Activated CD4-positive, alpha-beta T cell treated with anti-CD3 and anti-CD28 coated beads for 1 hour (primary cell): ENCODE results near the gene XPO5.
A peak's percentile ranks its signal among the peaks of the same experiment; 100 is the strongest.
"Not testable (repeated sequence)": the region's sequence is repeated elsewhere in the genome, so short reads cannot be mapped to it uniquely, and the experiment has no call there.

ENCODE experiments used
- DNase-seq: peaks from one replicate; pipeline ENCODE4 v3.0.0-alpha.2; 2020

XPO5 gene

DNA sequence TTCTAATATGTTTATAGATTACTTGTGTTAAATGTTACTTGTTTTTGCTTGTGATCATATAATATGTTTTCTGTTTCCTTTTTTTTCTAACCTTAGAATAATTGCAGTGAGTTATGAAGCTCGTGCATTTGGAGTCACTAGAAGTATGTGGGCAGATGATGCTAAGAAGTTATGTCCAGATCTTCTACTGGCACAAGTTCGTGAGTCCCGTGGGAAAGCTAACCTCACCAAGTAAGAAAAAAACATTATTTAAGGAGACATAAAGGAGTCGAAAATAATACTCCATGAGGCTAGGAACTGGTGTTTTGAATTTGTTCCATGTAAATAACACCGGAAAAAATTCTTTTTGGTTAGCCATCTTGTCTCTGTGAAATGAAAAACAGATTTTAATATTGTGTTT, 7.1 kb upstream of the XPO5 start:
- no peak for DNase-seq

DNA sequence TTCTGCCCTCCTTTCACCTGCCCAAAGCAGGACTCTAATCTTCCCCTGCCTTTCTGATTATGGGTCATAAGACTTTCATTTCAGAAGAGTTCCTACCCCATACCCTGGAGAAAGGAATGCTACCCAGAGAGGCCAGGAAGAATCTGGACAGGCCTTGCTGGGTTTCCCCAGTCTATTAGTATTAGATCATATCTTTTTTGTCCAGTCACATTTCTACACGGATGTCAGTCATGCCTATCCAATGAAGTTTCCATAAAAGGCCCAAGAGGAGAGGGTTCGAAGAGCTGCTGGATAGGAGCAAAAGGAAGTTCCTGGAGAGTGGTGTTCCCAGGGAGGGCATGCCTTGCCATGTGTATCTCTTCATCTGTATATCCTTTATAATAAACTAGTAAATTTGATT, 3.3 kb upstream of the XPO5 start:
- no peak for DNase-seq

DNA sequence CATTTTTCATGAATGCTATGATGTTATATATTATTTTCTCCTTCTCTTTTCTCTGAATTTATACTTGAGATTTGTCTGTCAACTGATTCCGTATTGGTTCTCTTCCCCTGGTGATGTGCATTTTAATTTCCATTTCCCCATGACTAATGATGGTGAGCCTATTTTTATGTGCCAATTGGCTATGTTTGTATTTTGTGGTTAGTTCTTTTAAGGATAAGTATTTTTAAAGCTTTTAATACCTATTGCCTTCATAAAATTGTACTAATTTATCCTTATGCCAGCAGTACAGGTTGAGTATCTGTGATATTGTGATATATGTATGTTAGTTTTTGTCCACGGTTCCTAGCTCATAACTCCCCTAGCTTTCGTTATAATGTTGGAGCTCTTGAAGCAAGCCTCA, 2.9 kb upstream of the XPO5 start:
- no peak for DNase-seq

DNA sequence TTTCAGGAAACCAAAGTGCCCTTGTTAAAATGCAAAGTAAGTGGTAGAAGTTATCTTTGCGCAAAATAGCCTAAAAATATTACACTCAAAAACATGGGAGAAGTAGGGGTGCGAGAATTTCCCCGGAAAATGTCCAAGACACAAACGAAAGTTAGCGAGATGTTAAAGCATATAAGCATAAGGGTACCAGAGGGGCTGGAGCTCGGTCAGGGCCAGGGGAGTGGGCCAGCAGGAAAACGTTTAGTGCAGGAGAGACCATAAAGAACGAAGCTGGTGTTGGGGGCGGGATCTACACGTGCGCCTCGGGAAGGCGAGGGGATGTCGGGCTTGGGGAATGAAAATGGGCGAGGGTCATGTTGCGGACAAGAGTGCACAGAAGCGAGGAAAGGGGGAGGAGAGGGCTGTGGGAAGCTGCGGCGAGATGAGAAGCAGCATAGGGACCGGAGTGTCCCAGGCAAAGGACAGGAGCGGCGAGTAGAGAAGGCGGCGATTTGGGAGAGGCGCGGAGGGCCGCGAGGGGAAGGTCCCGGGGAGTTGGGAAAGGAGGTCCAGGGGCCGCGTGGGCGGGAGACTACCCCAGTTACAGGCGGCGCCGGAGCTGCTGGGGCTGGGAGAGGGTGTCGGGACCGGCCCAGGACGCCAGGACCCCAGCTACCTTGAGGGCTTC, 600 bp downstream of the XPO5 start:
- no peak for DNase-seq

DNA sequence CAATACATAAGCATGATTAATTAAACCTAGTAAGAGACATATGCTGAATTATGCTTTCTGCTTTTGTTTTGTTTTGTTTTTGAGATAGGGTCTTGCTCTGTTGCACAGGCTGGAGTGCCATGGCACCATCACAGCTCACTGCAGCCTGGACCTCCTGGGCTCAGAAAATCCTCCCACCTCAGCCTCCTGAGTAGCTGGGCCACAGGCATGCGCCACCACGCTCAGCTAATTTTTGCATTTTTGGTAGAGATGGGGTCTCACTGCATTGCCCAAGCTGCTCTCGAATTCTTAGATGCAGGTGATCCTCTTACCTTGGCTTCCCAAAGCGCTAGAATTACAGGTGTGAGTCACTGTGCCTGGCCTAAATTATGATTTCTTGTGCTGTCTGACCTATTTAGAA, 3.8 kb downstream of the XPO5 start:
- DNase-seq = no peak

DNA sequence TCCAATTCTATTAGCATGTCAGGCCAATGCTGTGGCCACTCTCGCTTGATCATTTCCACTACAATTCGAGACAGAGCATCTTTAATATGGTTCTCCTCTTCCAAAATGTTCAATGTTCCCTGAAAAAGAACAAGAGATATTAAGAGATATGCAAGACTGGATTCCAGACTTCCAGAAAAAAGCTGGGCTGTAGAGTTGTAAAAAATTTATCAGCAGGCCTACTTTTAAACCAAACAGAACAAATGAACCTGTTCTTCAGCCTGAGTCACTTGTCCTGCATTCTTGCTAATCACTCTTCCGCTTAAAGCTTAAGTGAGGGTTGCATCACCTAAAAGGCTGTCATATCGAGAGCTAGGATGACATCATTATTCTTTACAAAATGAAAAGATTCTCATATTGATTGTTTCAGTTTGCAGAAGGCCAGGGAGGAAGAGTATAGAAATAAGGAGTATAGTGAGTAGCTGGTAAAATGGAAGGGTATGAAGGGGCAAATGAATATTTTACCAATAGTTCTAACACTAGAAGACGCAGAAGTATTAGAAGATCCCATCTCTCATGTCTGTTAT, 4.9 kb downstream of the XPO5 start:
- no peak for DNase-seq

DNA sequence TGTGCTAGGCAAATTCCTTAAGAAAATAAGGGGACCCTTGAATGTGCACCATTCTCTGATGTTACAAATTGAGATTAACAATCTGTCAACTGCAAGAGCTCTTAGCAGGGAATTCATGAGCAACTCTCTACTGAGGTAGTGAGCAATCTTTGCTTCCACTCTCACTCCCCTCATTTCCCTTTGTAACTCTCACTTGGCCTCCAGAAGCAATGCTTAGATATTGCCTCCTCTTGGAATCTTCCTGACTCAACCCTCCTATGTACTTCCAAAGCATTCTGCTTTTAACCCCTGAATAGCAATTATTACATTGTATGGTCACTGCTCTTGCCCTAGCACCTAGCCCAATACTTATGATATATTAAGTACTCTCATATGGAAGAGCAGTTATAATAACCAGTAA, 16.5 kb downstream of the XPO5 start:
- DNase-seq = no peak

DNA sequence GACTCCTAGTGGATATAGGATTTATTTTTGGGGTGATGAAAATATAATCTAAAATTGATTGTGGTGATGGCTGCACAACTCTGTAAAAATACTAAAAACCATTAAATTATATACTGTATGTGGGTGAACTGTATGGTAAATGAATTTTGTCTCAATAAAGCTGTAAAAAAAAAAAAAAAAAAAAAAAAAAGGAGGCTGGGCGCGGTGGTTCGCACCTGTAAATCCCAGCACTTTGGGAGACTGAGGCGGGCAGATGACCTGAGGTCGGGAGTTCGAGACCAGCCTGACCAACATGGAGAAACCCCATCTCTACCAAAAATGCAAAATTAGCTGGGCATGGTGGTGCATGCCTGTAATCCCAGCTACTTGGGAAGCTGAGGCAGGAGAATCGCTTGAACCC, 18.2 kb downstream of the XPO5 start:
- not testable (repeated sequence) for DNase-seq

DNA sequence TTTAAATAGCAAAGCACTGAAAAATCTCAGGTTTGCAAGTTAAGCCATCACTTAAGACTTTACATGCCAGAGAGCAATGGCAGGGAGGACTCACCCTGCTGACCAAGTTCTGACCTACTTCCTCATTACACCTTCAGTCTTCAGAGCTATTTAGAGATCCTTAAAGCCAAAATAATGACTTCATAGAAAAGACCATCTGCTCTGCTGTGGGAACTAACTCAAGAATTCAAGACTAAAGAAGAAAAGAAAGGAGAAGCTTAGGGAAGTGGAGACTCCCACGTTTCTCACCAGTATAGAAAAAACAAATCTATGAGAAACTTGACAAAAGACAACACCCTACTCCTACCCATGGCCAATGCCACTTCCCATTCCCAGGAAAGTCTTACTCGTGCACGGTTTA, 28.6 kb downstream of the XPO5 start:
- DNase-seq = no peak

DNA sequence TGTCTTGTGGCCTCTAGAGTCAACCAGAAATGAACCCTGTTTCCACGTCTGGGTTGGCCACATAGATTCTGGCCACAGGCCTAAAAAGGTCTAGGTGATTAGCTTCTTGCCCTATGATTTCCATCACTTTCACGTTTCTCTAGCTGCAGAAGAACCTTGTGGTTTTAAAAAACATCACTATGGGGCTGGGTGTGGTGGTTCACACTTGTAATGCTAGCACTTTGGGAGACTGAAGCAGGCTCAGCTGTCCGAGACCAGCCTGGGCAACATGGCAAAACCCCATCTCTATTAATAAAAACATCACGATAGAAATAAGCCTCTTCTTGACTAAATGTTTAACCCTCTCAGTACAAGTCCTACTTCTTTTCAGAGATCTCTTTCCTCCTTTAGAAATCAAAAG, 31.4 kb downstream of the XPO5 start:
- no peak for DNase-seq

DNA sequence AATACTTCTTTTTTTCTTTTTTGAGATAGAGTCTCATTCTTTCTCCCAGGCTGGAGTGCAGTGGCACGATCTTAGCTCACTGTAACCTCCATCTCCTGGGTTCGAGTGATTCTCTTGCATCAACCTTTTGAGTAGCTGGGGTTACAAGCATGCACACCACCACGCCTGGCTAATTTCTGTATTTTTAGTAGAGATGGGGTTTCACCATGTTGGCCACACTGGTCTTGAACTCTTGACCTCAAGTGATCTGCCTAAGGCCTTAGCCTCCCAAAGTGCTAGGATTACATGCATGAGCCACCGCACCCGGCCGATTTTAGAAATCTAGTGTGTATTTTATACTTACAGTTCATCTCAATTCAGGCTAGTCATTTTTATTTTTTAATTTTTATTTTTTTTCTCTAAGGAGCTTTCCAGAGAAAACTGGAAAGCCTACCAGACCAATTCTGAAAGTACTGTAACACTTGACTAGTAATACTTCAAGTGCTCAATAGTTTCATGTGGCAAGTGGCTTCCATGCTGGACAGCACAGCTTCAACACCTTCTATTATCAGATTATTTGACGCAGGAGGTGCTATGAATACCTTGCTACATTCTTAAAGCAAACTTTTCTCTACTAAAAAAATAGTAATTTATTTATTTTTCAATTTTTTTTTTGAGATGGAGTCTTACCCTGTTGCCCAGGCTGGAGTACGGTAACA, 33.9 kb downstream of the XPO5 start:
- DNase-seq = no peak

DNA sequence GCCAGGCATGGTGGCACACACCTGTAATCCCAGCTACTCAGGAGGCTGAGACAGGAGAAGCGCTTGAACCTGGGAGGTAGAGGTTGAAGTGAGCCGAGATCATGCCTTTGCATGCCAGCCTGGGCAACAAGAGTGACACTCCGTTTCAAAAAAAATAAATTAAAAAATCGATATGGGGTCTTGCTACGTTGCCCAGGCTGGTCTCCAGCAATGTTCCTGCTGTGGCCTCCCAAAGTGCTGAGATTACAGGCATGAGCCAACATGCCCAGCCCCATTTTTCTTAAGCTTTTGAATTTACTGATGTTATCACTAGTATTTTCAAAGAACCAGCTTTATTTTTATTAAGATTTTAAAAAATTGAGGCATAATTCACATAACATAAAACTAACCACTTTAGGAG, 35.3 kb downstream of the XPO5 start:
- DNase-seq = no peak

DNA sequence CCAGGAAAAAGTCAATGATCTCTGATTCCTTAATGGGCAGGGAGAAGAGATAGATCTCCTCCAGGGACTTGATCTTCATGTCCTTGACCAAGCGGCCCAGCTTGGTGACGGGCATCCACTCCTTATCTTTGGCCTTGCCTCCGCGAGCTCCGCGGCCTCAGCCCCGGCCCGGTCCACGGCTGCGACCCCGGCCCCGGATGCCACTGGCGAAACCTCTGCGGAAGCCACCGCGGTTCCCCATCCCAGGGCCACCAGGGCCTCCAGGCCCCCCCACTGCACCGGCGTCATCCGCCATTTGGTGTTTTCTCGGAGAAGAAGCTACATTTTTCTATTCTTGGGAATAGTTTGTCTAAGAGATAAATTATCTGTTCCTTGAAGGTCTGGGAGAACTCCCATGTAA, 36.4 kb downstream of the XPO5 start:
- DNase-seq = not testable (repeated sequence)

DNA sequence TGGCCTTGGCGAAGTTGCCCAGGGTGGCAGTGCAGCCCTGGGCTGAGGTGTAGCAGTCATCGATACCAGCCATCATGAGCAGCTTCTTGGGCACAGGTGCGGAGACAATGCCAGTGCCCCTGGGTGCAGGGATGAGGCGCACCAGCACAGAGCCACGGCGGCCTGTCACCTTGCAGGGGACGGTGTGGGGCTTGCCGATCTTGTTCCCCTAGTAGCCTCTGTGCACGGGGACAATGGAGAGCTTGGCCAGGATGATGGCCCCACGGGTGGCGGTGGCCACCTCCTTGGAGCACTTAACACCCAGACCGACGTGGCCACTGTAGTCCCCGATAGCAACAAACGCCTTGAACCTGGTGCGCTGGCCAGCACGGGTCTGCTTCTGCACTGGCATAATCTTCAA, 36.9 kb downstream of the XPO5 start:
- not testable (repeated sequence) for DNase-seq

DNA sequence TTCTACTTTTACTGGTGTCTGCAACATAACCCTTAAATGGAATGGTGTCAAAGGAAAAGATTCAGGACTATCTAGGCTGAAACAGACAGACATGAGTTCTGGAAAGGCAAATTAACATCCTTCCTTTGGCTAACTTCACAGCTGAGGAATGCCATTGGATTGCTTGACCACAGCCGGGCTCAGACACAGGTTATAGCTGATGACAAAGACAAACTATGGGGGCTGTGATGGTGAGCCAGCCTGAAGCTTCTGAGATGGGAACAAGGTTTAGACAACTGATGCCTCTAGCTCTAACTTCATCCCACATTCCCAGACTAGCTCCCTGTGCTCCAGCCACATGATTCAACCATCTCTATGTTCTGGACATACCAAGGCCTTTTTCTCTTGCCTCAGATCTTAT, 43.6 kb downstream of the XPO5 start:
- no peak for DNase-seq

DNA sequence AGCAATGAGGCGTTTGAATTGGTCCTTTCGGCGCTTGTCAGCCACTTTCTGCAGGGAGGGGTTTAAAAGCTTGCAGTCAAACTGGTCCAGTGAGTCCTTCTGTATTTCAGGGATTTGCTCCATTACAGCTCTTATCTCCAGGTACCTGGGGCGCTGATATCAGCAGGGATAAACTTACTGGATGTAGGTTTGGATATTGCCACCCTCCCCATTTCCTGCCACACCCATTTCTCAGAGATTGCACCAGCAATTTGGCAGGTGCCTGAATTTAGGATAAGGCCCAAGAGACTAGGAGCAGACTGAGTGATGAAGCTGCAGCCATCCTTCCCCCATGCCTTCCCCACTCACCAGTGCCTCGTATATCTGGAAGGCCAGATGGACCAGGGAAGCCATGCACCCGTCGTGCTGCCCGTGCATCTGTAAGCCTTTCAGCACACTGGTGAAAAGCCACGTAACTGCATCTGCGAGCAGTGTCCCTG, 51.3 kb downstream of the XPO5 start:
- DNase-seq = no peak

DNA sequence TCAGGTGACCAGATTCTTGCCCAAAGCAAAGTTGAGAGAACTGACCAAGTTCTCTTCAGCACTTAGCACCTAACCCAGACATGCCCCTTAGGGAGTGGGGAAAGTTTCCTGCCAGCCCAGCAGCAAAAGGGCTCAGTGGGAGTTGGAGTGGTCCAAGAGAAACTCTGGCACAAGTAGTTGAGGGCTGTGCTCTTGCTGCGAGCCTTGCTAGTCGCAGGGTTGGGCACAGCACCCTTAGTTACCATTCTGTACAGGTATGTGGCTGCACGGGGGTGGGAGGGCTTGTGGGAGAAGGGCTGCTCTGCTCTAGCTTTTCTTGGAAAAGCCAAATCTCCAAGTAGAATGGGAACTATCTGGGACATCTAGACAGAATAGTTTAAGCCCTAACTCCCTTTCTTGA, 52.6 kb downstream of the XPO5 start:
- DNase-seq = no peak

DNA sequence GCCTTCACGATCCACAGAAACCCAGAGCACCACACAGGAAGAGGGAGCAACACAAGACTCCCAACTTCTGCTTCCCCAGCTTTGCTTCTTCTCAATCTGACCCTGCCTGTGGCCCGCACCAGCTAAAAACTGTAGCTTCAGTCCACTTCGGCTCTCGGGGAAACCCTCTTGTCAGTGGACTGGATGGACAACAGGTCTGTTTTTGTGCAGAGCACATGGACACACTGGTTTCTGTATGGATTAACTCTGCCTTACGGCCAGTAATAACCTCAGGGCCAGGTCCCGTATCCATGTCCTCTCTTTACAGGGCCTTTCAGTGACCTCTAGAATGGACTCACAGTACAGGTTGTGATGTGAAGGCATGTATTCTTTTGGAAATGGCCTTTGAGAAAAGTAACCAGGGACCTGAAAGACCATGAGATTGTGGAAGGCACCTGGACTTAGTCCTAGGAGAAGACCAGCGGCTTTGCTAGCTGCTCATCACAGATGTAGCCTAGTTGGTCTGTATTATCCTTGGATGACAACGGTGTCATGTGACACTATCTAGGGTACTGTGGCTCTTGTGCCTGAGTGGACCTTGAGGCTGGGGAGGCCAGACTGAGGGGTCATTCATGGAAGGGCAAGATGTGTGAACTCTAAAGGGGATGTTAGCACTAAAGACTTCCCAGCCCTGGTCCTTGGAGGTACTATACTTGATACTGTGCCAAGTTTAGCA, 53.1 kb downstream of the XPO5 start:
- DNase-seq = no peak

DNA sequence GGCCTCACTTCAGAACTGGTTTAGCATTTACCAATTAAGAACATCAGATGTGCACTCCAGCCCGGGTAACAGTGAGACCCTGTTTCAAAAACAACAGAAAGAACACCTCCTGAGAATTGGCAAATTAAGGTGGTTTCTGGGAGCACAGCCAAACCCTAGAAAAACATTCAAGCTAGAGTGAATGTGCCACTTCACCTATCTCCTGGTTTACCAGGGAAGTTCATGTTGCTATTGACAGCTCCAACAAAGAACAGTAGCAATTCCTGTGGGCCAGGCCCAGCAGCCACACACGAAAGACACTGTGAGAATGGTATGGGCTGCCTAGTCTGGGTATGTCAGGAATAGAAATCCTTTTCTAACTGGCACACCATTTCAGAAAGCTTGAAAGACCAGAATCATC, 54.0 kb downstream of the XPO5 start:
- no peak for DNase-seq

DNA sequence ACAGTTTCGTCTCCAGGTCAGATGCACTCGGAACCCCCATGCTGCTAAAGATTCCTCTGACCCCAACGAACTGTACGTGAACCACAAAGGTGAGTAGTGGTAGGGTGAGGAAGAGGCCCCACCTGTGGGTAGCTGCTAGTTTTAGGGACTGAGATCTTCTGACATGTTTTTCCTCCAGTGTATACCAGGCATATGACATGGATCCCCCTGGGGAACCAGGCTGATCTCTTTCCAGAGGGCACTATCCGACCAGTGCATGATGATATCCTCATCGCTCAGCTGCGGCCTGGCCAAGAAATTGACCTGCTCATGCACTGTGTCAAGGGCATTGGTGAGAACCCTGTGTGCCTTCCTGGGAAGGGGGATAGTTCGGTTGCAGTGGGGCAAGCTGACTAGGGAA, 55.7 kb downstream of the XPO5 start:
- no peak for DNase-seq

DNA sequence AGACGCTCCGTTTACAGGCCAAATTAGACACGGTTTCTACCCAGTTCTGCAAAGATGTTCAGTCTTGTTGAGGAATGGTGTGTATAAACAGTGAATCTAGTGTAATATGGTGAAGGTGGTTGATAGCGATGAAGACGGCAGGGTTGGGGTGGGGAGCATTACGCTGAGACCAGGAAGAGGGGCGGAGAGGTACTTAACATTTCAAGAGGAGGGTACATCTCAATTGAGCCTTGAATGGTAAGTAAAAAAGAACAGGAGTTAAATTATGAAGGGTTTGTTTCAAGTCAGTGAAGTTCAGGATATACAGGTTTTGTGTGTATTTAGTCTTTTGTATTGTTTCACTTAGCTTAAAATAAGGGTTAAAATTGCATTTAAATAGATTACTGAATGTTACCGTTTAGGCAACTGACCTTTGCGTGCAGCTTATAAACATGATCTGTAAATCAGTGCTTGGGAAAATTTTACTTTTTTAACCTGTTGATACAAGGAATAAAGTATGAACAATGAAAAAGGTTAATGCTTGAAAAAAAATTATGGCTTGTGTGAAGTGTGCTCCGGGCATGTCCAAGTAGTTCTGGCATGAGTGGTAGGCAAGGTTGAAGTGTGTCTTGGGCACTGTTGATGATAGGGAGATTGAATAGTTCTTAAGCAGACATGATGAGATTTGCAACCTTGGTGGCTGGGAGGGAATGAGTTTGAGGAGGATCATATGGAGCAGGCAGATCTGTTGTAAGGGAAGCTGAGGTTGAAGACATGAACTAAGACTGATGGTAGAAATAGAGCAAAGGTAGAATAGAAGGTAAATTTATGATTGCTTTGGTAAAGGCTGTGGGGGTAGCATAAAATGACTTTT, 58.1 kb downstream of the XPO5 start:
- no peak for DNase-seq

DNA sequence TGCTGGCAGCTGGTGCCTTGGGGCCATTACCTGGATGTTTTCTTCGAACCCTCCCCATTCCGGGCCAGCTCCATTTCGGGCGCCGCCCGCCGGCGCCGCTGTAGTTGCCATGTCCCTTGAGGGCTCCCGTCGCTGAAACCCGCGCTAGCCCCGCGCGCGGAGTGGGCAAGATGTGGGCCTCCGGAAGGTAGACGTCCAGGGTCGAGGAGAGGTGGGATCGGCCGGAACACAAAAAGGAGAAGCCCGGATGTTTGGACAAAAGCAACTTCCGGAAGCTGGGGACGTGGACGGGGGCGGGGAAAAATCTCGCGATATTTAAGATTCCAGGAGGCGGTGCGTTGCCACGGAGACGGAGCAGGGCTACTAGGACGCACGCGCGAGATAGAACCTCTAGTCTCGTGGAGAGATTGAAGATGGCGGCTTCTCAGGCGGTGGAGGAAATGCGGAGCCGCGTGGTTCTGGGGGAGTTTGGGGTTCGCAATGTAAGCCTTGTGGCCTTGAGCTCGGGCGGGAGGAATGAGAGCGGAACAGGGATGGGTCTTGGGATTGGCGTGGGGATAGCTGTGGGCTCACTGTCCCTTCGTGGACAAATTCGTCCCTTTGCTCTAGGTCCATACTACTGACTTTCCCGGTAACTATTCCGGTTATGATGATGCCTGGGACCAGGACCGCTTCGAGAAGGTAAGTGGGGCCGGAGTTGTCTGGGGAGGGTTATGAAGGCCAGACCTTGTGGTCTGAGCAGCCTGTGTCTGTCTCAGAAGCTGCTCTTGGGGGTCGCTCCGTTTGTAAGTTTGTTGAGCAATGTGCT, 58.9 kb downstream of the XPO5 start, which contains the start of the genes POLR1C and YIPF3:
Gene POLR1C, plus strand, starts transcription at position 393 of the 808 bp plus-strand sequence. Its CDS starts 21 bp downstream, at position 414.
Gene YIPF3, minus strand, starts transcription at position 230 of the 808 bp plus-strand sequence. Its CDS starts 119 bp downstream, at position 111.
- peak; percentile 95 for DNase-seq
